Gastroesophageal sphincter (tissue), 4 donors: Measurements from ENCODE around the gene HOXB6. TPM values are rescaled to one million over a fixed set of nuclear protein-coding genes. Genes with fewer than 3 reads are reported as not detected.

Experiments
- ATAC-seq: fragments of 150-250 bp; one replicate; pipeline ENCODE4 v1.9.1; 2016; ENCODE audit warnings: mild to moderate bottlenecking, moderate library complexity
- H3K27ac ChIP-seq, 4 donors: fragments of 200-600 bp; sonication (generic) in 3 of 4; 1 replicate in 3 of 4; 2 replicates in 1 of 4; pipeline ENCODE4 v1.5.1; 2016 to 2019
- H3K27me3 ChIP-seq: fragments of 200-600 bp; sonication (generic); one replicate; pipeline ENCODE4 v1.5.1; 2019
- H3K36me3 ChIP-seq, 2 donors: fragments of 200-600 bp; sonication (generic); one replicate each; pipeline ENCODE4 v1.5.1; 2019; ENCODE audit warnings: control low read depth in 1 of 2
- H3K4me1 ChIP-seq, 3 donors: fragments of 200-600 bp; sonication (generic); 1 replicate in 2 of 3; 2 replicates in 1 of 3; pipeline ENCODE4 v1.5.1; 2016 to 2019; ENCODE audit warnings: control low read depth in 2 of 3
- H3K4me3 ChIP-seq, 2 donors: fragments of 200-600 bp; sonication (generic); one replicate each; pipeline ENCODE4 v1.5.1; 2019; ENCODE audit warnings: mild to moderate bottlenecking in 1 of 2, moderate library complexity in 1 of 2
- H3K9me3 ChIP-seq, 3 donors: fragments of 200-600 bp; sonication (generic); one replicate each; pipeline ENCODE4 v1.5.1; 2017 to 2019; ENCODE audit warnings: control low read depth in 2 of 3
- EP300 ChIP-seq: sonication (generic); formaldehyde crosslinking; IDR thresholded peaks from one replicate; pipeline ENCODE4 v1.6.1; 2017; ENCODE audit warnings: antibody characterized with exemption, mild to moderate bottlenecking
- POLR2A ChIP-seq, 2 donors: fragments of 450-650 bp; IDR thresholded peaks; one replicate each; pipeline ENCODE4 v1.6.1; 2017; ENCODE audit warnings: antibody characterized with exemption in 2 of 2, mild to moderate bottlenecking in 2 of 2, moderate library complexity in 1 of 2
- POLR2AphosphoS5 ChIP-seq: sonication (generic); formaldehyde crosslinking; IDR thresholded peaks from one replicate; pipeline ENCODE4 v1.6.1; 2017; ENCODE audit warnings: antibody characterized with exemption
- WGBS, 2 donors: methylation state at CpG; one replicate each; pipeline ENCODE4 v1.1.5; 2018; ENCODE audit warnings: low coverage in 1 of 2; 5-methylcytosine and 5-hydroxymethylcytosine counted together
- total RNA-seq, 4 donors: library from RNA; depleted of rRNA; stranded (reverse); fragments of >200 nt; gene quantifications; one replicate each; pipeline ENCODE4 v1.1.0, GENCODE V29; 2016
- TF ChIP-seq, protein P1 (sequence below), 4 experiments: fragments of 200-600 bp in 2 of 4; fragments of 450-650 bp in 2 of 4; sonication (generic) in 1 of 4; IDR thresholded peaks; one replicate each; pipeline ENCODE4 v1.5.1; 2017 to 2019; ENCODE audit warnings: antibody characterized with exemption in 4 of 4, mild to moderate bottlenecking in 2 of 4, moderate library complexity in 2 of 4

The HOXB6 gene
- total RNA-seq, 4 donors from 2014 or later: 4.9 to 40.1 (median 5.1) TPM

DNA sequence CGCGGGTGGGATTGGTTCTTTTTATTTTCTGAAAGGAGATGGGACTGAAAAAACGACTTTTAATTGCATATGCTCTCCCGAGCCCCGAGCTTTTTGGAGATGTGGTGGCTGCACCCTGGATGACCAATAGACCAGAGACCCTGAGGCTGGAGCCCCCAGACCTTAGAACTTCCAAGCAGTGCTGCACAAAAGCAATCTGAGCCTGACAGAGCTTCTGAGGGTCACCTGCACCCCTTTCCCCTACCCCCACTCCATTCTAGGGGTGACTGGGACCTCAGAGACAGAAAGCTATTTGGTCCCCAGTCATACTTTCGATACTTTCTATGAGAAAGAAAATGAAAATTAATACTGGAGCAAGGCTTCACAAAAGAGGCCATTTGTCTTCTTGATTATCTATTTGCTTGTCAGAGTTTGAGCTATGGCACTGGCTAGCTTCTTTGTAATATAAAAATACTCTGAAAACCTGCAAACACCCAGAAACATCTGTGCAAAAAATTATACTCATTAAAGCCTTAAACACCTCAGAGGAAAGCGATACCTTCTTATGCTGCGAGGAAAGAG lies 30.2 kb downstream of the HOXB6 start:
- TF ChIP-seq POLR2AphosphoS5 (no peak), EP300 (no peak), POLR2A (IDR thresholded peaks at IDR 0.05) (no peak)
- TF ChIP-seq, protein P1, sequence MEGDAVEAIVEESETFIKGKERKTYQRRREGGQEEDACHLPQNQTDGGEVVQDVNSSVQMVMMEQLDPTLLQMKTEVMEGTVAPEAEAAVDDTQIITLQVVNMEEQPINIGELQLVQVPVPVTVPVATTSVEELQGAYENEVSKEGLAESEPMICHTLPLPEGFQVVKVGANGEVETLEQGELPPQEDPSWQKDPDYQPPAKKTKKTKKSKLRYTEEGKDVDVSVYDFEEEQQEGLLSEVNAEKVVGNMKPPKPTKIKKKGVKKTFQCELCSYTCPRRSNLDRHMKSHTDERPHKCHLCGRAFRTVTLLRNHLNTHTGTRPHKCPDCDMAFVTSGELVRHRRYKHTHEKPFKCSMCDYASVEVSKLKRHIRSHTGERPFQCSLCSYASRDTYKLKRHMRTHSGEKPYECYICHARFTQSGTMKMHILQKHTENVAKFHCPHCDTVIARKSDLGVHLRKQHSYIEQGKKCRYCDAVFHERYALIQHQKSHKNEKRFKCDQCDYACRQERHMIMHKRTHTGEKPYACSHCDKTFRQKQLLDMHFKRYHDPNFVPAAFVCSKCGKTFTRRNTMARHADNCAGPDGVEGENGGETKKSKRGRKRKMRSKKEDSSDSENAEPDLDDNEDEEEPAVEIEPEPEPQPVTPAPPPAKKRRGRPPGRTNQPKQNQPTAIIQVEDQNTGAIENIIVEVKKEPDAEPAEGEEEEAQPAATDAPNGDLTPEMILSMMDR (IDR thresholded peaks at IDR 0.05): no peak
- H3K27ac ChIP-seq: peak overlapping the region; percentile 97 to 98 (median 97)
- 10 to 30% methylated on average over 7 to 8 of the region's 8 CpGs for WGBS, 2 donors
- ATAC-seq: no peak
- no peaks in the 10 kb centered on the region for H3K27me3 ChIP-seq
- peaks cover 13 to 90% (median 19%) of the 10 kb centered on the region in 3 donors for H3K4me1 ChIP-seq
- H3K9me3 ChIP-seq: no peaks in the 10 kb centered on the region
- H3K36me3 ChIP-seq: no peaks in the 10 kb centered on the region
- H3K4me3 ChIP-seq: peak overlapping the region; percentile 22 to 81

DNA sequence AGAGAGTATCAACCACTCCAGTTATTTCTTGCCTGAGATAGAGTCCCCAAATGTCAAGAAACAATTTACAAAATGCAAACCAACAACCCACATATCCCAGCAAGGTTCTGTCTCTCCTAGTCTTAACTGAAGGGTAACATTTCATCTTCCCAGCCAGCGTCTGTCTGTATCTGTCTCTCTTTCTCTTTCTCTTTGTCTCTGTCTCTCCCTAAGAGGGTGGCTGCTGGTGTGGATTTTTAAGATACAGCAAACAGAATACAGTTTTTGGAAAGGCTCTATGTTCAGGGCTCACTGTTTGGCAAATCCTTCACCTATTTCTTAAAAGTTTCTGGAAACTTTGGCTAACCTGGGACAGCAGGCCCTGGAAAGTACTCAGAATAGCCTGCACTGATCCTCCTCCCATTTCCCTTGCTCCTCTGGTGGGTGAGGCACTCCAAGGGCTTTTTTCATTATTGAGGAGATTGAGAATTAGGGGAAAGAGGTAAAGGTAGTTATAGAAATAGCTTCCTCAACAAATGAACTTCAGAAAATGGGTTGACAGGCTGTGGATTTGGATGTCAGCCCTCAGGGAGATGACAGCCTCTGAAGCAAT lies 32.9 kb downstream of the HOXB6 start:
- TF ChIP-seq POLR2A (IDR thresholded peaks at IDR 0.05) (no peak), POLR2AphosphoS5 (no peak), EP300 (no peak)
- TF ChIP-seq, protein P1 (IDR thresholded peaks at IDR 0.05): no peak
- H3K9me3 ChIP-seq: no peaks in the 10 kb centered on the region
- ATAC-seq: no peak
- peak overlapping the region; percentile 27 to 81 for H3K4me3 ChIP-seq
- WGBS, 2 donors: 12% methylated on average over 1 of the region's 1 CpG; no CpG with 5 or more reads in 1 of the 2 donors
- H3K36me3 ChIP-seq: no peaks in the 10 kb centered on the region
- H3K4me1 ChIP-seq: peaks cover 24 to 100% (median 33%) of the 10 kb centered on the region in 3 donors
- peak overlapping the region; percentile 97 to 98 (median 97) for H3K27ac ChIP-seq
- no peaks in the 10 kb centered on the region for H3K27me3 ChIP-seq

DNA sequence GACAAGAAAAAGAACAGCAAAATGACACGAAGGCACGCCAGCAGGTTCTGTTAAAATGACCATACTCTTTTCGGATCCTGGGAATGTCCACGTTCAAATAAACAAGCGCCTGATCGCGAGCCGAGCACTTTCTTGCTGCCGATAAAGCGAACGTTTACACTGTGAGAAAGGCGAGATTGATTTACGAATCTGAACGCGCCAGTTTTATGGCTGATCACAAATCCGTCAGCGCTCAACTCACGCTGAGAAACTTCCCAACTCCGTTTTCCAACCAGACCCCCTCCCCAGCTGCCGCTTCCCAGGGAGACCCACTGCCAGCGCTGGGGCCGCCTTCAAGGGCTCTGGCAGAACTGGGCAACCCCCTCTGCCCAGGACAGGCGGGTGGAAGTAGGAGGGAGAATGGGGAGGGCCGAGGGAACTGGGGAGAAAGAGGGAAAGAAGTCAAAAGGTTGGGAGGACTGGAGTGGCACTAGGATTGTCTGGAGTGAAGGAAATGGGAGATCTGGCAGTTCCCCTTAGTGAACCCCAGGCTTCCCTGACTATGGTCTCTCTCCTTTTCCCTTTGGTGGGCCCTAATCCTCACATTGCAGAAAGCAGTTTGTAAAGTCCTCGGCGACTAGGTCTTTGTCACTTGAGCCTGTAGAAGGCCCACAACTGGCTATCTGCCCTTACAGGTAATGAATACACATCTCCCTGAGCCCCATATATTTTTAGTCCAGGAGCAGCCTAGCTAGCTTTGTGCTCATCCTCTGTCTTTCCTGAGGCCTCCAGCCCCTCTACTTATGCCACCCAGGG lies 33.6 kb downstream of the HOXB6 start:
- ATAC-seq: no peak
- H3K27ac ChIP-seq: peak overlapping the region; percentile 97 to 98 (median 97)
- no peaks in the 10 kb centered on the region for H3K27me3 ChIP-seq
- H3K36me3 ChIP-seq: no peaks in the 10 kb centered on the region
- TF ChIP-seq POLR2AphosphoS5: no peak
- no peak for TF ChIP-seq POLR2A (IDR thresholded peaks at IDR 0.05)
- TF ChIP-seq, protein P1 (IDR thresholded peaks at IDR 0.05): no peak
- TF ChIP-seq EP300: no peak
- H3K9me3 ChIP-seq: no peaks in the 10 kb centered on the region
- peak overlapping the region; percentile 27 to 81 for H3K4me3 ChIP-seq
- H3K4me1 ChIP-seq: peaks cover 25 to 100% (median 38%) of the 10 kb centered on the region in 3 donors
- WGBS, 2 donors: 16 to 29% methylated on average over 21 to 22 of the region's 26 CpGs

DNA sequence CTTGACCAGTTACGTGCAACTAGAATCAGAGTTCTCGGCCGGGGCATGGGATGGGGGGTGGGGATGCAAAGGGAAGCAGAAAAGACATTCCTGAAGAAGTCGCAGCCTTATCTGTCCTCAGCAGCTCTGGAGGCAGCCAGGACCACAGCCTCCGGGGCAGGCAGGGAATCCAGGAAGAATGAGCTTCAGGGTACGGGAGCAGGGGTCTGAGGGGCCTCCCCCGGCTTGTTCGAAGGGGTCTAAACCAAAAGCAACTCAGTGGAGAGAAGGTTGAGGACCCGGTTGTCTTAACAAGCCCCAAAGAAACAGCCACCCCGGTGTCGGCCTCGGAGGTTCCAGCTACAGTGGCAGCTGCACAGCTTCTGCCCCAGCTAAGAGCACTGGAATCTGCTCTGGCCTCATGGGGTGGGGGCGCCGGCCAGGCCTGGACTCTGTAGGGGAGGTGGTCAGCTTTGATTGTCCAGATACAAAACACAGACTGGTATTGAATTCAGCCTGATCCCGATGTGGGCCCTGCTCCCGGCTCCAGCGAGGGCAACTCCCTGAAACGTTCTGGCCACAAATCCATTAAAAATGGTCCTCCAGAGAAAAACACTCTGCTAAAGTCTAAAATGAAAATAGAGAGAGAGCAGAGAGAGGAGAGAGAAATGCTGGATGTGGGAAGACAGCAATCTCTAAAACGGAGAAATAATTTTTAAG lies 34.3 kb downstream of the HOXB6 start:
- ATAC-seq: peak; percentile 32
- Histone ChIP-seq H3K4me3 (peak overlapping the region; percentile 27 to 81), H3K4me1 (peaks cover 20 to 100% (median 38%) of the 10 kb centered on the region in 3 donors), H3K36me3 (no peaks in the 10 kb centered on the region), H3K27me3 (no peaks in the 10 kb centered on the region), H3K27ac (peak overlapping the region; percentile 97 to 98 (median 97)), H3K9me3 (no peaks in the 10 kb centered on the region)
- TF ChIP-seq POLR2AphosphoS5 (peak; percentile 20), EP300 (no peak)
- WGBS, 2 donors: 11 to 12% methylated on average over 9 to 16 of the region's 19 CpGs
